Measurements from ENCODE around the gene CFAP77.
A peak's percentile ranks its signal among the peaks of the same experiment; 100 is the strongest.

DNA sequence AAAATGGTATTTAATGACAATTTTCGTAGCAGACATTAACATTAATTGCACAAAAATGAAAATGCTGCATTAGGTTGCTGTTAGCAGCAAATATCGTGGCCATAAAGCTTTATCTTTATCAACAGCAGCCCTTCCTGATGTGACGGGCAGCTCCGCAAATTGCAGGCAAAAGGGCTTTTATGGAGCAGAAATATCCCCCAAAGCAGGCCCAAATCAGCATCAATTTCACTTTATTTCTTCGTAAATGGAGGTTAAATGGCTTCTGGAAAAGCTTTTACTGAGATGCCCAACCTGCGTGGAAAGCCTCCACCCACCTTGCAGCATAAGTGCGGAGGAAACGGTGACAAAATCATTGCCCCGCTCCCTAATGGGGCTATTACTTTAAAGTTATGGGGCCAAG, 94.5 kb downstream of the CFAP77 start:
- TF ChIP-seq EP300 (IDR thresholded peaks at IDR 0.05; ENCODE audit: borderline replicate concordance in 1 of 2, low read depth in 1 of 2, low read length in 1 of 2), result peak in 1 of 2 experiments; percentile 88; a peak in 2 of 4 replicates
- TF ChIP-seq, protein P1, sequence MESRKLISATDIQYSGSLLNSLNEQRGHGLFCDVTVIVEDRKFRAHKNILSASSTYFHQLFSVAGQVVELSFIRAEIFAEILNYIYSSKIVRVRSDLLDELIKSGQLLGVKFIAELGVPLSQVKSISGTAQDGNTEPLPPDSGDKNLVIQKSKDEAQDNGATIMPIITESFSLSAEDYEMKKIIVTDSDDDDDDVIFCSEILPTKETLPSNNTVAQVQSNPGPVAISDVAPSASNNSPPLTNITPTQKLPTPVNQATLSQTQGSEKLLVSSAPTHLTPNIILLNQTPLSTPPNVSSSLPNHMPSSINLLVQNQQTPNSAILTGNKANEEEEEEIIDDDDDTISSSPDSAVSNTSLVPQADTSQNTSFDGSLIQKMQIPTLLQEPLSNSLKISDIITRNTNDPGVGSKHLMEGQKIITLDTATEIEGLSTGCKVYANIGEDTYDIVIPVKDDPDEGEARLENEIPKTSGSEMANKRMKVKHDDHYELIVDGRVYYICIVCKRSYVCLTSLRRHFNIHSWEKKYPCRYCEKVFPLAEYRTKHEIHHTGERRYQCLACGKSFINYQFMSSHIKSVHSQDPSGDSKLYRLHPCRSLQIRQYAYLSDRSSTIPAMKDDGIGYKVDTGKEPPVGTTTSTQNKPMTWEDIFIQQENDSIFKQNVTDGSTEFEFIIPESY (IDR thresholded peaks at IDR 0.05; ENCODE audit: borderline replicate concordance, low read depth), result no peak
- TF ChIP-seq, protein P2, sequence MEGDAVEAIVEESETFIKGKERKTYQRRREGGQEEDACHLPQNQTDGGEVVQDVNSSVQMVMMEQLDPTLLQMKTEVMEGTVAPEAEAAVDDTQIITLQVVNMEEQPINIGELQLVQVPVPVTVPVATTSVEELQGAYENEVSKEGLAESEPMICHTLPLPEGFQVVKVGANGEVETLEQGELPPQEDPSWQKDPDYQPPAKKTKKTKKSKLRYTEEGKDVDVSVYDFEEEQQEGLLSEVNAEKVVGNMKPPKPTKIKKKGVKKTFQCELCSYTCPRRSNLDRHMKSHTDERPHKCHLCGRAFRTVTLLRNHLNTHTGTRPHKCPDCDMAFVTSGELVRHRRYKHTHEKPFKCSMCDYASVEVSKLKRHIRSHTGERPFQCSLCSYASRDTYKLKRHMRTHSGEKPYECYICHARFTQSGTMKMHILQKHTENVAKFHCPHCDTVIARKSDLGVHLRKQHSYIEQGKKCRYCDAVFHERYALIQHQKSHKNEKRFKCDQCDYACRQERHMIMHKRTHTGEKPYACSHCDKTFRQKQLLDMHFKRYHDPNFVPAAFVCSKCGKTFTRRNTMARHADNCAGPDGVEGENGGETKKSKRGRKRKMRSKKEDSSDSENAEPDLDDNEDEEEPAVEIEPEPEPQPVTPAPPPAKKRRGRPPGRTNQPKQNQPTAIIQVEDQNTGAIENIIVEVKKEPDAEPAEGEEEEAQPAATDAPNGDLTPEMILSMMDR (IDR thresholded peaks at IDR 0.05), result no peak
